Stimulated activated naive B cell treated with anti-CD40 and anti-IgM and Interleukin-4, amounts not matched to agents 10 μg/mL and 1 μg/mL and 100 μg/mL, for 72 hours (primary cell): ENCODE results near the gene FOXN4.

Experiments used
- ATAC-seq, 2 donors: fragments of 150-1000 bp; cut with Tn5 transposase; replicated peaks; 2 replicates each; pipeline ENCODE4 v1.10.0; 2021; ENCODE audit warnings: moderate library complexity in 1 of 2
- DNase-seq: peaks from one replicate; pipeline ENCODE4 v3.0.0; 2021
- H3K27ac Mint-ChIP-seq: one replicate; pipeline ENCODE4 v1.8.0; 2022; ENCODE audit warnings: mild to moderate bottlenecking, mixed read lengths
- H3K27me3 Mint-ChIP-seq, 2 donors: one replicate each; pipeline ENCODE4 v1.8.0; 2022; ENCODE audit warnings: mixed read lengths in 2 of 2
- H3K36me3 Mint-ChIP-seq, 2 donors: one replicate each; pipeline ENCODE4 v1.8.0; 2022; ENCODE audit warnings: mixed read lengths in 2 of 2, mild to moderate bottlenecking in 1 of 2
- H3K4me1 Mint-ChIP-seq, 2 donors: one replicate each; pipeline ENCODE4 v1.8.0; 2022; ENCODE audit warnings: mixed read lengths in 2 of 2, mild to moderate bottlenecking in 1 of 2
- H3K4me3 Mint-ChIP-seq, 2 donors: one replicate each; pipeline ENCODE4 v1.8.0; 2022; ENCODE audit warnings: mild to moderate bottlenecking in 2 of 2, mixed read lengths in 2 of 2, moderate library complexity in 1 of 2
- H3K9me3 Mint-ChIP-seq, 2 donors: one replicate each; pipeline ENCODE4 v1.8.0; 2022; ENCODE audit warnings: mixed read lengths in 2 of 2, mild to moderate bottlenecking in 1 of 2

Gene FOXN4

GRCh38 chr12:109308534-109309380, at the start of gene FOXN4:
TSS of gene FOXN4 (minus strand) at chr12:109309284. CDS start at chr12:109308321, 963 bp downstream.
- Mint-ChIP-seq H3K36me3 (no peaks in the 10 kb centered on the region), H3K4me3 (peak within 1 kb of the TSS; percentile 88 to 92), H3K27me3 (peaks cover 55 to 70% of the 10 kb centered on the region in 2 donors), H3K4me1 (peaks cover 10 to 18% of the 10 kb centered on the region in 2 donors), H3K9me3 (no peaks in the 10 kb centered on the region), H3K27ac (no peak within 1 kb of the TSS)
- DNase-seq (no peak), ATAC-seq (no peak)

- H3K9me3 Mint-ChIP-seq, result no peaks in the 10 kb centered on the region
- H3K4me1 Mint-ChIP-seq, result no peaks in the 10 kb centered on the region
- H3K36me3 Mint-ChIP-seq, result no peaks in the 10 kb centered on the region
- H3K27ac Mint-ChIP-seq, result no peak overlapping the region
- ATAC-seq (peak; percentile 78), DNase-seq (no peak)
- peaks cover 30 to 47% of the 10 kb centered on the region in 2 donors for H3K27me3 Mint-ChIP-seq
- no peak overlapping the region for H3K4me3 Mint-ChIP-seq
Measured at GRCh38 chr12:109358154-109358869, 49.2 kb upstream of the FOXN4 start.

DNA sequence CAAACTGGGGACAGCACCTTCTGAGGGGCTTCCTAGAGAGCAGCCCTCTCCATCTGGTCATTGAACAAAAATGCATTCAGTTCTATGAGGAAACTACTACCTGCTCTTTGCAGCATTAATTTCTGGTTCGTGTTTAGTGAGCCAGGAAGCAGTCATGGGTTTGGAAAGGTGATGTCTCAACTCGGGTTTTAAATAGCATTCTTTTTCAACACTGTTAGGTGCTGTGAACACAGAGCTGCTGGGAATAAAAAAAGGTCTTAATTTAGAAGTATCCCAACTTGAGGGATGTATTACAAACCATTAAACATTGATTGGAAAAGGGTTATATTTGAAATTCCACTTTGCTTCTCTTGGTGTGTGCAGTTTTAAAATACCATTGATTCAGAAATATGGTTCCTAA, 47.9 kb upstream of the FOXN4 start:
- Mint-ChIP-seq H3K9me3 (no peaks in the 10 kb centered on the region), H3K36me3 (no peaks in the 10 kb centered on the region), H3K4me1 (no peaks in the 10 kb centered on the region), H3K27me3 (peaks cover 34 to 53% of the 10 kb centered on the region in 2 donors), H3K27ac (no peak overlapping the region), H3K4me3 (no peak overlapping the region)
- DNase-seq (no peak), ATAC-seq (no peak)

- H3K4me1 Mint-ChIP-seq, result no peaks in the 10 kb centered on the region
- ATAC-seq, result no peak
- peaks cover 34 to 53% of the 10 kb centered on the region in 2 donors for H3K27me3 Mint-ChIP-seq
Measured at GRCh38 chr12:109356577-109356976, 47.5 kb upstream of the FOXN4 start.

DNA sequence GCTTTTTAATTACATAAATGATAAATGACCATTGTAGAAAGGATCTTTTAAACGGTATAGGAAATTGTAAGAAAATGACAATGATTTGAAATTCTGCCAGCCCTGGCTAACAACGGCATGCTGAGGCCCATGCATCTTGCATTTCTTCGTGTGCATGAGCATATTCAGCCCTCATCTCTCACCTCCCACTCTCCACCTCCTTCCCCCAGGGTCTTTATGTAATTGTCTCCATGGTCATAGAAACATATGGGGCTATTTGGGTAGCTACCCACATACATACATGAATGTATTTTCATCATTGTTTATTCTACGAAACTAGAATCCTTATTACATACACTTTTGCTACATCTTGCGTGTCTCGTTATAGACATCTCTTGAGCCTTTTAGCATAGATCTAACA, 43.1 kb upstream of the FOXN4 start:
- H3K9me3 Mint-ChIP-seq, result no peaks in the 10 kb centered on the region
- H3K36me3 Mint-ChIP-seq, result no peaks in the 10 kb centered on the region
- DNase-seq (no peak), ATAC-seq (no peak)
- peaks cover 24 to 28% of the 10 kb centered on the region in 2 donors for H3K27me3 Mint-ChIP-seq
- no peak overlapping the region for H3K4me3 Mint-ChIP-seq
- H3K4me1 Mint-ChIP-seq, result no peaks in the 10 kb centered on the region
- no peak overlapping the region for H3K27ac Mint-ChIP-seq

More at GRCh38 chr12:109356577-109356976, 47.5 kb upstream of the FOXN4 start:
- Mint-ChIP-seq H3K36me3 (no peaks in the 10 kb centered on the region), H3K27ac (no peak overlapping the region), H3K9me3 (no peaks in the 10 kb centered on the region), H3K4me3 (no peak overlapping the region)
- no peak for DNase-seq

GRCh38 chr12:109347589-109347988, 38.5 kb upstream of the FOXN4 start, which contains the start of gene MYO1H:
TSS of gene MYO1H (plus strand) at chr12:109347900. CDS start at chr12:109347961, 61 bp downstream.
- H3K9me3 Mint-ChIP-seq, result peaks cover 0 to 3% of the 10 kb centered on the region in 2 donors
- ATAC-seq, result no peak
- no peak within 1 kb of the TSS for H3K4me3 Mint-ChIP-seq
- H3K4me1 Mint-ChIP-seq, result no peaks in the 10 kb centered on the region
- no peak within 1 kb of the TSS for H3K27ac Mint-ChIP-seq
- no peaks in the 10 kb centered on the region for H3K36me3 Mint-ChIP-seq
- peaks cover 9 to 12% of the 10 kb centered on the region in 2 donors for H3K27me3 Mint-ChIP-seq
- no peak for DNase-seq

- Mint-ChIP-seq H3K27ac (no peak overlapping the region), H3K4me1 (no peaks in the 10 kb centered on the region), H3K36me3 (no peaks in the 10 kb centered on the region), H3K9me3 (peaks cover 0 to 3% of the 10 kb centered on the region in 2 donors), H3K4me3 (no peak overlapping the region), H3K27me3 (peaks cover 4 to 7% of the 10 kb centered on the region in 2 donors)
- ATAC-seq (no peak), DNase-seq (no peak)
Measured at GRCh38 chr12:109346920-109347319, 37.8 kb upstream of the FOXN4 start.

- ATAC-seq, result no peak
- no peak for DNase-seq
- no peak overlapping the region for H3K27ac Mint-ChIP-seq
- no peaks in the 10 kb centered on the region for H3K4me1 Mint-ChIP-seq
- no peaks in the 10 kb centered on the region for H3K36me3 Mint-ChIP-seq
- no peak overlapping the region for H3K4me3 Mint-ChIP-seq
- H3K9me3 Mint-ChIP-seq, result peaks cover 0 to 3% of the 10 kb centered on the region in 2 donors
- peaks cover 7 to 8% of the 10 kb centered on the region in 2 donors for H3K27me3 Mint-ChIP-seq
Measured at GRCh38 chr12:109345428-109345827, 36.3 kb upstream of the FOXN4 start.

GRCh38 chr12:109343677-109344076, 34.6 kb upstream of the FOXN4 start:
- H3K4me1 Mint-ChIP-seq, result no peaks in the 10 kb centered on the region
- no peak for DNase-seq
- H3K4me3 Mint-ChIP-seq, result no peak overlapping the region
- ATAC-seq, result no peak
- H3K27me3 Mint-ChIP-seq, result peaks cover 6 to 12% of the 10 kb centered on the region in 2 donors
- H3K9me3 Mint-ChIP-seq, result peaks cover 0 to 3% of the 10 kb centered on the region in 2 donors
- H3K27ac Mint-ChIP-seq, result no peak overlapping the region
- no peaks in the 10 kb centered on the region for H3K36me3 Mint-ChIP-seq

DNA sequence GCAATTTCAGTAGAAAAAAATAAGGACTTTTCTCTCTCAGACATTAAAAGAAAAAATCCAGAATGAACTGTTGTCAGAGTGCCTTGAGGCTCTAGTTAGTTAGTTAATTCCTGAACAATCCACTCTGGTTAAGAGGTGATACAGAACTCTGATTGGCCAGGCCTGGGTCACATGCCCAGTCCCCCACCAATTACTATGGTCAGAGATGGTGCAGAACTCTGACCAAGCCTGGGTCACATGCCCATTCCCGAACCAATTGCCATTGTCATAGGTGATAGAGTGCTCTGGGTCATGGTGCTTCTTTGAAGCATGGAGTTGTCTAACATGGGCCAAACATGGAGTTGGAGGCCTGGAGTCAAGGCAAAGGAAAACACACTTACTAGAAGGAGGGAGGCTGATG, 27.5 kb upstream of the FOXN4 start:
- DNase-seq (no peak), ATAC-seq (no peak)
- no peak overlapping the region for H3K27ac Mint-ChIP-seq
- H3K27me3 Mint-ChIP-seq, result peaks cover 5 to 22% of the 10 kb centered on the region in 2 donors
- peaks cover 8 to 10% of the 10 kb centered on the region in 2 donors for H3K9me3 Mint-ChIP-seq
- no peak overlapping the region for H3K4me3 Mint-ChIP-seq
- no peaks in the 10 kb centered on the region for H3K36me3 Mint-ChIP-seq
- no peaks in the 10 kb centered on the region for H3K4me1 Mint-ChIP-seq

DNA sequence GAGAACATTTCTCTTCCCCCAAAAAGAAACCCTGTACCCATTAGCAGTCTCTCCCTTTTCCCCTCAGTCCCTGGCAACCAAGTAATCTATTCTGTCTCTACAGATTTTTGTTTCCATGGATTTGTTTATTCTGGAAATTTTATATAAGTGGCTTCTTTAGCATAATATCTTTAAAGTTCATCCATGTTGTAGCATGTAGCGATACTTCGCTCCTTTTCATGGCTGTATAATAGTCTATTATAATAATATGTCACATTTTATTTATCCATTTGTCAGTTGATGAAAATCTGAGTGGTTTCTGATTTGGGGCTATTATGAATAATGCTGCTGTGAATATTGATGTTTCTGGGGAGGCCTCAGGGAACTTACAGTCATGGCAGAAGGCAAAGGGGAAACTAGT, 25.8 kb upstream of the FOXN4 start:
- Mint-ChIP-seq H3K4me1 (no peaks in the 10 kb centered on the region), H3K27ac (no peak overlapping the region), H3K9me3 (peaks cover 8 to 10% of the 10 kb centered on the region in 2 donors), H3K36me3 (no peaks in the 10 kb centered on the region), H3K27me3 (peaks cover 5 to 18% of the 10 kb centered on the region in 2 donors), H3K4me3 (no peak overlapping the region)
- ATAC-seq (no peak), DNase-seq (no peak)

GRCh38 chr12:109331301-109331952, 22.3 kb upstream of the FOXN4 start:
- H3K9me3 Mint-ChIP-seq, result peaks cover 0 to 3% of the 10 kb centered on the region in 2 donors
- ATAC-seq, result no peak
- H3K27me3 Mint-ChIP-seq, result peaks cover 5 to 18% of the 10 kb centered on the region in 2 donors
- H3K4me1 Mint-ChIP-seq, result no peaks in the 10 kb centered on the region
- no peak overlapping the region for H3K27ac Mint-ChIP-seq
- no peaks in the 10 kb centered on the region for H3K36me3 Mint-ChIP-seq
- DNase-seq, result no peak
- no peak overlapping the region for H3K4me3 Mint-ChIP-seq

DNA sequence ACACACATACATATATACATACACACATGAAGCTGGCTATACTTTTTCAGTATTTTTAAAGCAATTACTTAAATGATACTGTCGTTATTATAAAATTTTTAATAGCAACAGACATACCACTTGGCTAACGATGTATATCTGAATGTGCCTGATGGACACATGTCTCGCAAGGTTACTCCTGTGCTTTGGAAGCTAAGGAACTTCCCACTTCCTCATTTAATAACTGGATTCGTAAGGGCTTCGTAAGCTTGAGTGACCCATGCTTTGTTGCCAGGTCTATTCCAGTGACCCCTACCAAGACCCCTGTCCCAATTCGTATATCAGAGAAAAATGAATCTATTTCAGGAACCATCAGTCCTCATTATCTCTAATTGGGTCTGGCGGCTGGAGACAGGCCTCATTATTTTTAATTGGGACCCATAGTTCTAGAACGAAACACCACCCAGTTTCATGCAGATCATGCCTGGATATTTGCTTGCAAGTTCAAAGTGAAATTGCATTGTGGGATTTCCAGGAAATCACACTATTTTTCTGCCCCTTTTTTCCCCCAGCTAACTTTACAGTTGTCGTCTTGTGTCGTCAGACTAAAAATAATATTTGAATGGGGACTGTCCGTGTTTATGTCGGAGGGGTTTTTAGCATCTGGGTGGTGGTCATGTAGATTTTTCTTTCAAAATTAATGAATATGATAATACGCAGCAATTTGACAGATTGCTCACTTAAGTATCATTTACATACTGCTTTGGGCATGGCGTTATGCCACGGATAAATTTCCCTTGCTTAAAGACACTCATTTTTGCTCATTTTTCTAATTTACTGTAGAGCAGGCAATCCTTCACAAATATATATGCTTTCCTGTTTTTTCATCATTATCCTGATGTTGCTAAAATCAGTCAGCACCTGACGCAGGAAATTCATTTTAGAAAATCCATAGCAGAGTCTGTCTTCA, 21.5 kb upstream of the FOXN4 start:
- ATAC-seq, result no peak
- H3K27ac Mint-ChIP-seq, result no peak overlapping the region
- peaks cover 5 to 13% of the 10 kb centered on the region in 2 donors for H3K27me3 Mint-ChIP-seq
- H3K4me1 Mint-ChIP-seq, result no peaks in the 10 kb centered on the region
- H3K9me3 Mint-ChIP-seq, result peaks cover 0 to 3% of the 10 kb centered on the region in 2 donors
- no peak for DNase-seq
- no peak overlapping the region for H3K4me3 Mint-ChIP-seq
- H3K36me3 Mint-ChIP-seq, result no peaks in the 10 kb centered on the region
